Memory B cell (primary cell): ENCODE measurements around the gene RASGEF1C.

ENCODE experiments used
- ATAC-seq: fragments of 150-1000 bp; cut with Tn5 transposase; 2 replicates; pipeline ENCODE4 v1.10.0; 2021; ENCODE audit warnings: low read depth, mild to moderate bottlenecking, moderate library complexity
- DNase-seq, 2 donors: peaks; one replicate each; pipeline ENCODE4 v3.0.0; 2022; ENCODE audit warnings: low spot score in 2 of 2
- H3K27ac Mint-ChIP-seq: one replicate; pipeline ENCODE4 v1.8.0; 2022; ENCODE audit warnings: mild to moderate bottlenecking, moderate library complexity, mixed read lengths
- H3K27me3 Mint-ChIP-seq: one replicate; pipeline ENCODE4 v1.8.0; 2022; ENCODE audit warnings: mixed read lengths
- H3K36me3 Mint-ChIP-seq: one replicate; pipeline ENCODE4 v1.8.0; 2022; ENCODE audit warnings: mild to moderate bottlenecking, mixed read lengths
- H3K4me1 Mint-ChIP-seq: one replicate; pipeline ENCODE4 v1.8.0; 2022; ENCODE audit warnings: mixed read lengths
- H3K4me3 Mint-ChIP-seq: one replicate; pipeline ENCODE4 v1.8.0; 2022; ENCODE audit warnings: mild to moderate bottlenecking, moderate library complexity, mixed read lengths
- H3K9me3 Mint-ChIP-seq: one replicate; pipeline ENCODE4 v1.8.0; 2022; ENCODE audit warnings: mixed read lengths

The RASGEF1C gene

GRCh38 chr5:180113660-180114303, 95.2 kb downstream of the RASGEF1C start:
- Mint-ChIP-seq H3K27me3 (peaks cover 7% of the 10 kb centered on the region), H3K27ac (no peak overlapping the region), H3K4me1 (peaks cover 2% of the 10 kb centered on the region), H3K36me3 (no peaks in the 10 kb centered on the region), H3K4me3 (no peak overlapping the region), H3K9me3 (no peaks in the 10 kb centered on the region)
- DNase-seq (no peak), ATAC-seq (no peak)

GRCh38 chr5:180112181-180112861, 96.7 kb downstream of the RASGEF1C start:
- H3K36me3 Mint-ChIP-seq, result peaks cover 3% of the 10 kb centered on the region
- H3K27me3 Mint-ChIP-seq, result peaks cover 7% of the 10 kb centered on the region
- H3K4me1 Mint-ChIP-seq, result peaks cover 2% of the 10 kb centered on the region
- H3K9me3 Mint-ChIP-seq, result peaks cover 3% of the 10 kb centered on the region
- ATAC-seq (no peak), DNase-seq (no peak)
- H3K27ac Mint-ChIP-seq, result no peak overlapping the region
- no peak overlapping the region for H3K4me3 Mint-ChIP-seq

- H3K27ac Mint-ChIP-seq, result no peak overlapping the region
- H3K9me3 Mint-ChIP-seq, result peaks cover 10% of the 10 kb centered on the region
- peaks cover 2% of the 10 kb centered on the region for H3K4me1 Mint-ChIP-seq
Observed at GRCh38 chr5:180111273-180112002, 97.6 kb downstream of the RASGEF1C start.

GRCh38 chr5:180109920-180110319, 99.1 kb downstream of the RASGEF1C start:
- Mint-ChIP-seq H3K27ac (no peak overlapping the region), H3K9me3 (peaks cover 12% of the 10 kb centered on the region), H3K36me3 (peaks cover 5% of the 10 kb centered on the region), H3K27me3 (peaks cover 9% of the 10 kb centered on the region), H3K4me3 (no peak overlapping the region), H3K4me1 (peaks cover 2% of the 10 kb centered on the region)
- no peak for DNase-seq
- ATAC-seq, result no peak

More at GRCh38 chr5:180111273-180112002, 97.6 kb downstream of the RASGEF1C start:
- H3K27me3 Mint-ChIP-seq, result peaks cover 7% of the 10 kb centered on the region
- peaks cover 5% of the 10 kb centered on the region for H3K36me3 Mint-ChIP-seq
- ATAC-seq (no peak), DNase-seq (no peak)
- no peak overlapping the region for H3K4me3 Mint-ChIP-seq

GRCh38 chr5:180107005-180107404, 102.0 kb downstream of the RASGEF1C start:
- Mint-ChIP-seq H3K27ac (no peak overlapping the region), H3K4me3 (no peak overlapping the region), H3K36me3 (peaks cover 5% of the 10 kb centered on the region), H3K4me1 (no peaks in the 10 kb centered on the region), H3K9me3 (peaks cover 12% of the 10 kb centered on the region), H3K27me3 (peaks cover 8% of the 10 kb centered on the region)
- no peak for ATAC-seq
- no peak for DNase-seq

- Mint-ChIP-seq H3K9me3 (peaks cover 12% of the 10 kb centered on the region), H3K4me1 (no peaks in the 10 kb centered on the region), H3K4me3 (no peak overlapping the region), H3K36me3 (peaks cover 5% of the 10 kb centered on the region), H3K27ac (no peak overlapping the region), H3K27me3 (peaks cover 8% of the 10 kb centered on the region)
- DNase-seq (no peak), ATAC-seq (no peak)
Observed at GRCh38 chr5:180105827-180106312, 103.1 kb downstream of the RASGEF1C start.

GRCh38 chr5:180104168-180104530, 104.9 kb downstream of the RASGEF1C start:
- H3K27me3 Mint-ChIP-seq, result peaks cover 6% of the 10 kb centered on the region
- peaks cover 12% of the 10 kb centered on the region for H3K9me3 Mint-ChIP-seq
- DNase-seq, result no peak
- no peak overlapping the region for H3K4me3 Mint-ChIP-seq
- no peaks in the 10 kb centered on the region for H3K4me1 Mint-ChIP-seq
- ATAC-seq, result no peak
- H3K27ac Mint-ChIP-seq, result no peak overlapping the region
- peaks cover 5% of the 10 kb centered on the region for H3K36me3 Mint-ChIP-seq

- DNase-seq (no peak), ATAC-seq (no peak)
- no peak overlapping the region for H3K27ac Mint-ChIP-seq
- no peak overlapping the region for H3K4me3 Mint-ChIP-seq
- H3K27me3 Mint-ChIP-seq, result peaks cover 6% of the 10 kb centered on the region
- H3K36me3 Mint-ChIP-seq, result peaks cover 5% of the 10 kb centered on the region
- peaks cover 12% of the 10 kb centered on the region for H3K9me3 Mint-ChIP-seq
- no peaks in the 10 kb centered on the region for H3K4me1 Mint-ChIP-seq
Observed at GRCh38 chr5:180103487-180104167, 105.4 kb downstream of the RASGEF1C start.

- H3K27me3 Mint-ChIP-seq, result peaks cover 6% of the 10 kb centered on the region
- H3K4me1 Mint-ChIP-seq, result no peaks in the 10 kb centered on the region
- H3K27ac Mint-ChIP-seq, result no peak overlapping the region
- no peak for ATAC-seq
- peaks cover 2% of the 10 kb centered on the region for H3K36me3 Mint-ChIP-seq
- no peak for DNase-seq
- no peak overlapping the region for H3K4me3 Mint-ChIP-seq
- H3K9me3 Mint-ChIP-seq, result peaks cover 9% of the 10 kb centered on the region
Observed at GRCh38 chr5:180102636-180103035, 106.4 kb downstream of the RASGEF1C start.

- ATAC-seq (no peak), DNase-seq (no peak)
- Mint-ChIP-seq H3K27ac (no peak overlapping the region), H3K9me3 (peaks cover 5% of the 10 kb centered on the region), H3K36me3 (peaks cover under 1% of the 10 kb centered on the region), H3K27me3 (peaks cover 11% of the 10 kb centered on the region), H3K4me1 (no peaks in the 10 kb centered on the region), H3K4me3 (no peak overlapping the region)
Observed at GRCh38 chr5:180101451-180102105, 107.4 kb downstream of the RASGEF1C start.

- no peaks in the 10 kb centered on the region for H3K4me1 Mint-ChIP-seq
- DNase-seq, result no peak
Observed at GRCh38 chr5:180100621-180101450, 108.2 kb downstream of the RASGEF1C start.

GRCh38 chr5:180099733-180100611, 109.0 kb downstream of the RASGEF1C start:
- DNase-seq (no peak), ATAC-seq (no peak)

More at GRCh38 chr5:180100621-180101450, 108.2 kb downstream of the RASGEF1C start:
- H3K36me3 Mint-ChIP-seq, result no peaks in the 10 kb centered on the region
- no peak overlapping the region for H3K4me3 Mint-ChIP-seq
- H3K9me3 Mint-ChIP-seq, result peaks cover 2% of the 10 kb centered on the region
- H3K27me3 Mint-ChIP-seq, result peaks cover 11% of the 10 kb centered on the region
- ATAC-seq, result no peak
- H3K27ac Mint-ChIP-seq, result no peak overlapping the region

More at GRCh38 chr5:180099733-180100611, 109.0 kb downstream of the RASGEF1C start:
- no peaks in the 10 kb centered on the region for H3K36me3 Mint-ChIP-seq
- H3K9me3 Mint-ChIP-seq, result peaks cover 2% of the 10 kb centered on the region
- no peak overlapping the region for H3K27ac Mint-ChIP-seq
- peaks cover 18% of the 10 kb centered on the region for H3K27me3 Mint-ChIP-seq
- H3K4me3 Mint-ChIP-seq, result no peak overlapping the region
- H3K4me1 Mint-ChIP-seq, result no peaks in the 10 kb centered on the region
